NCI-H526 treated with DMSO at 0.1 percent for 48 hours (cell line): ENCODE data around the gene ZBTB34.

Experiments used
- DNase-seq: peaks from one replicate; lab custom pipeline; 2025; lab: John Stamatoyannopoulos, UW

ZBTB34 gene

GRCh38 chr9:126926364-126926763, 65.9 kb downstream of the ZBTB34 start:
- no peak for DNase-seq

GRCh38 chr9:126927419-126927818, 67.0 kb downstream of the ZBTB34 start:
- peak; percentile 69 for DNase-seq

DNA sequence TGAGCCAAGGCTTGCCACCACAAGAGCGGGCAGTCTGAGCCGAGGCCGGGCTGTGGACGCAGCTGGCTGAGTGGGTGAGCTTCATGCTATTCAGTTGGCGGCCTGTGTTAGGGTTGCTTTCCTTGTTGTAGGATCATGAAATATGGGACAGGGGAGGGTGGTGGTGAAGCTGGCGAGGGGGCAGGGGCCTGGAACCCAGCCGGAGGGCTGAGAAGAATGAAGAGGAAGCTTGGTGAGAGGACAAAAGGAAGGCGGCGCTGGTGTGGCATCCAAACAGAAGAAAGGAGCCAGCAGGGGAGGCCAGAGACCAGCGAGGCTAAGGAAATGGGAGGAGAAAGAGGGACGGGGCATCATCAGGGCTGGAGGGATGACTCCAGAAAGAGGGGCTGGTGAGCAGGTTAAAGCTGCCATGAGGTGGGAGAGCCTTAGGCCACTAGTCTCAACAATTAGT, 72.5 kb downstream of the ZBTB34 start:
- no peak for DNase-seq

DNA sequence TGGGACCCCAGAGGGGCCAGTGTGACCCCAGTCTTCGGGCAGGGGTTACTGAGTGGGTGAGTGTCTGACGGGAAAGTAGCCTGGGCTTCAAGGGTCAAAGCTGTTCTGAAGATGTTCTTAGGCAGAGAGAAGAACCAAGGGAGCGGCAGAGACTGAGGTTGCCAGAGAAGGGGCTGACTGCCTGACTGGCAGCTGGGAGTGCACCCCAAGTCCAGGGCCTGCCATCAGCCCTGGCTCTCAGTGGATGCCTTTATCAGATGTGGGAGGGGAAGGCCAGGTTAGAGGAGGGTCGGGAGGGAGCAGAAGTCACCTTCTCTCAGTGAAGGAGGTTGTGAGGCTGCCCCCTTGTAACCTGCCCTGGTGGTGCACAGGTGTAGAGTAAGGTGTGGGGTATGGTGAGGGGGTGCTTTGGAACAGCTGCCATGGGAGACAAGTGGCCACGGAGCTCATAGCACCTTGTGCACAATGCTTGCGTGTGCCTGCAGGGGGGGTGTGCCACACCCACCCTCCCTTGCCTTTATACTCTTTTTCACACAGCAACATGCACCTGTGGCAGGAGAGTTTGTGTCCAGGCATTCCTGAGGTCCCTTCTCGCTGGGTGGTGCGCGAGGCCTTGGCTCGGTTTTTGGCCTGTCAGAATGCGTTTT, 73.0 kb downstream of the ZBTB34 start:
- no peak for DNase-seq

DNA sequence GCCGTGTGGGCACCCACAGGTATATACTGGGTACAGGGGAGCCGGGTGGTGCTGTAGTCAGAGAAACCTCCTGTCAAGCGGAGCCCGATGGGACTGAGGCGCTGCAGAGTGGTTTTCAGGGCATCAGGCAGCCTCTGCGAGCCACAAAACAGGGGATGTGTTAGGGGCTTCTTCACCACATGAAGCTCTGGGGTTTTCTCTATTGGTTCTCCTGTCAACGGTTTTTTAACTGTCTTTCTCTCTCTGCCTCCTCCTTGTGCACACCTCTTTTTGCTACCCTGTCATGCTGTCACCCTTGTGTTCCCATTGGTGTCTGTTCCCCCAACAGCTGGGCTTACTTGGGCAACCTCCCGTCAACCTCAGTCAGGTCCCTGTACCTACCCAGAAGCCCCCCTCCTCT, 74.0 kb downstream of the ZBTB34 start:
- DNase-seq = no peak
